GM12892 (cell line): ENCODE results near the gene THADA.

Source experiments
- POLR2A ChIP-seq: IDR thresholded peaks from 2 replicates; pipeline ENCODE4 v1.6.1; 2011; ENCODE audit warnings: low read depth, low read length, control low read depth
- POLR2AphosphoS5 ChIP-seq: IDR thresholded peaks from 2 replicates; pipeline ENCODE4 v1.6.1; 2011; ENCODE audit warnings: low read depth, low read length, control low read depth

DNA sequence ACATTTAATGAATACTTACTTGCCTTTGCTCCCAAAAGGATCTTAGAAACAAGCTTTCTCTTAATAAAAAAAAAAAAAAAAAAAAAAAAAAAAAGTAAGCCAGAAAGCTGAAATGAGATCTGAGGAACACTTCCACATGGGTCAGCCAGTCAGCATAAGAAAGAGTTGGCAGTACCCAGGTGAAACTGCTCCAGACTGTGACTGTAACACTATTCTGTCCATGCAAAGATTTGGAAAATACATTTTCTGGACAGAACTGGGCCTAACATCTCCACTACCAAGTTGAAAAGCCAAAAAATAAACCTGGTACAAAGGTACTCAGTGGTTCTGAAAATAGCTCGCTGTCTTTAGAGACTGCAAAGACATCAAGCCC, 135.7 kb downstream of the THADA start:
- TF ChIP-seq POLR2AphosphoS5 (no peak), POLR2A (no peak)
